ENCODE data around the gene SNAPIN. TPM values are rescaled to one million over a fixed set of nuclear protein-coding genes. Genes with fewer than 3 reads are reported as not detected.

SNAPIN gene
- total and polyA plus RNA-seq, 9 of the 15 experiments (the other 6 are each of a cell fraction or from before 2014, with no cell fraction given) = 11.2 to 43.9 (median 32.3) TPM

DNA sequence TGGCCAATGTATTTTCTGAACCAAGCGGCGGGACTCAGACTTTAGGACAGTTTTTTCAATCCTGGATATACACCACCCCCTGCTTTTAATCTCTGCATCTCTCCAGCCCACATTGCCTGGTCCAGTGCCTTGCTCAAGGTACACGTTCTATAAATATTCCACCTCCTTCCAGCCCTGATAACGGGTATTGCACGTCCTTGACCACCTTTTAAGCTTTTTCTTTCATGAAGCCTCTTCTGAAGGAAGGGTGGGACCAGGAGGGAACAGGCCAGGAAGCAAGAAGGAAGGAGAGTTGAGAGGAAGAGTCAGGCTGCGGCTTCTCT lies 49.0 kb upstream of the SNAPIN start (continued):
- TF ChIP-seq HDAC1 (IDR thresholded peaks at IDR 0.05) (0 out of 4 replicates have a peak, but pooled peaks of 1 of the 2 experiments have one; percentile 9), NR2C2 (CRISPR knock-in tag; IDR thresholded peaks at IDR 0.05) (no peak; the same call in 1 of the 2 replicates), NR2C2 (tag; IDR thresholded peaks at IDR 0.05) (peak; percentile 80), HDAC2 (IDR thresholded peaks at IDR 0.05) (0 out of 2 replicates have a peak, but pooled peaks have one; percentile 8)
- TF ChIP-seq, protein P1, sequence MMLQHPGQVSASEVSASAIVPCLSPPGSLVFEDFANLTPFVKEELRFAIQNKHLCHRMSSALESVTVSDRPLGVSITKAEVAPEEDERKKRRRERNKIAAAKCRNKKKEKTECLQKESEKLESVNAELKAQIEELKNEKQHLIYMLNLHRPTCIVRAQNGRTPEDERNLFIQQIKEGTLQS (IDR thresholded peaks at IDR 0.05) = 0 out of 2 replicates have a peak, but pooled peaks have one; percentile 3
- TF ChIP-seq, protein P1 (CRISPR knock-in tag; conservative IDR thresholded peaks at IDR 0.05) = no peak
- TF ChIP-seq, protein P2, sequence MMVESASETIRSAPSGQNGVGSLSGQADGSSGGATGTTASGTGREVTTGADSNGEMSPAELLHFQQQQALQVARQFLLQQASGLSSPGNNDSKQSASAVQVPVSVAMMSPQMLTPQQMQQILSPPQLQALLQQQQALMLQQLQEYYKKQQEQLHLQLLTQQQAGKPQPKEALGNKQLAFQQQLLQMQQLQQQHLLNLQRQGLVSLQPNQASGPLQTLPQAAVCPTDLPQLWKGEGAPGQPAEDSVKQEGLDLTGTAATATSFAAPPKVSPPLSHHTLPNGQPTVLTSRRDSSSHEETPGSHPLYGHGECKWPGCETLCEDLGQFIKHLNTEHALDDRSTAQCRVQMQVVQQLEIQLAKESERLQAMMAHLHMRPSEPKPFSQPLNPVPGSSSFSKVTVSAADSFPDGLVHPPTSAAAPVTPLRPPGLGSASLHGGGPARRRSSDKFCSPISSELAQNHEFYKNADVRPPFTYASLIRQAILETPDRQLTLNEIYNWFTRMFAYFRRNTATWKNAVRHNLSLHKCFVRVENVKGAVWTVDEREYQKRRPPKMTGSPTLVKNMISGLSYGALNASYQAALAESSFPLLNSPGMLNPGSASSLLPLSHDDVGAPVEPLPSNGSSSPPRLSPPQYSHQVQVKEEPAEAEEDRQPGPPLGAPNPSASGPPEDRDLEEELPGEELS (CRISPR knock-in tag; IDR thresholded peaks at IDR 0.05; ENCODE audit: borderline replicate concordance) = 0 out of 2 replicates have a peak, but pooled peaks have one; percentile 40
- TF ChIP-seq, protein P3, sequence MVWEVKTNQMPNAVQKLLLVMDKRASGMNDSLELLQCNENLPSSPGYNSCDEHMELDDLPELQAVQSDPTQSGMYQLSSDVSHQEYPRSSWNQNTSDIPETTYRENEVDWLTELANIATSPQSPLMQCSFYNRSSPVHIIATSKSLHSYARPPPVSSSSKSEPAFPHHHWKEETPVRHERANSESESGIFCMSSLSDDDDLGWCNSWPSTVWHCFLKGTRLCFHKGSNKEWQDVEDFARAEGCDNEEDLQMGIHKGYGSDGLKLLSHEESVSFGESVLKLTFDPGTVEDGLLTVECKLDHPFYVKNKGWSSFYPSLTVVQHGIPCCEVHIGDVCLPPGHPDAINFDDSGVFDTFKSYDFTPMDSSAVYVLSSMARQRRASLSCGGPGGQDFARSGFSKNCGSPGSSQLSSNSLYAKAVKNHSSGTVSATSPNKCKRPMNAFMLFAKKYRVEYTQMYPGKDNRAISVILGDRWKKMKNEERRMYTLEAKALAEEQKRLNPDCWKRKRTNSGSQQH (CRISPR knock-in tag; IDR thresholded peaks at IDR 0.05) = no peak

All from K562 (cell line).